ENCODE measurements around the gene FCER1A.

Gene FCER1A

GRCh38 chr1:159352436-159352835, 50.3 kb downstream of the FCER1A start:
- no peak for DNase-seq
